Measurements from ENCODE around the gene MRGPRF.

DNA sequence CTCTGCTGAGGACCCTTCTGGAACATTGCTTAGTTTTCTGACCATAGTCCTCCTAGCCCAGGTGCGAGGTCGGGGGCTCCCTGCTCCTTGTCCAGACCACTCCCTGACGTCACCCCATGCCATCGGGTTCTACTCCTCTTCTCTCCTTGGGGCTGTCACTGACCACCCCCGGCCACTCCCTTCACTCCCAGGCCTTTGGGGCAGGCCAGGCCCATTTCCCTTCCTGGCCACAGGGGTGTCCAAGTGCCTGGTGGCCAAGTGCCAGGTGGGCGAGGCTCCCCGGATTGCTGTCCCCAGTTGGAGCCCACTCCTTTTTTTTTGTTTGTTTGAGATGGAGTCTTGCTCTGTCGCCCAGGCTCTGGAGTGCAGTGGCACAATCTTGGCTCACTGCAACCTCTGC, 51.8 kb downstream of the MRGPRF start:
- TF ChIP-seq SIN3A (IDR thresholded peaks at IDR 0.05; ENCODE audit: borderline replicate concordance, insufficient read depth, low read length) (no peak), TAF1 (IDR thresholded peaks at IDR 0.05; ENCODE audit: borderline replicate concordance, insufficient read depth, low read length) (no peak), FOXP2 (optimal IDR thresholded peaks at IDR 0.05; ENCODE audit: borderline replicate concordance, extremely low read depth, extremely low read length, insufficient read depth) (no peak), POLR2AphosphoS5 (IDR thresholded peaks at IDR 0.05; ENCODE audit: low read depth, low read length) (no peak), REST (IDR thresholded peaks at IDR 0.05; ENCODE audit: insufficient read depth in 1 of 2, low read depth in 2 of 2, low read length in 2 of 2) (no peak)

Data from PFSK-1 (cell line).